ENCODE results near the gene MSMB. TPM values are rescaled to one million over a fixed set of nuclear protein-coding genes. Genes with fewer than 3 reads are reported as not detected.

The MSMB gene
- total and polyA plus RNA-seq, 9 of the 15 experiments (the other 6 are each of a cell fraction or from before 2014, with no cell fraction given) = 0.21 to 0.60 TPM; not detected in 7

DNA sequence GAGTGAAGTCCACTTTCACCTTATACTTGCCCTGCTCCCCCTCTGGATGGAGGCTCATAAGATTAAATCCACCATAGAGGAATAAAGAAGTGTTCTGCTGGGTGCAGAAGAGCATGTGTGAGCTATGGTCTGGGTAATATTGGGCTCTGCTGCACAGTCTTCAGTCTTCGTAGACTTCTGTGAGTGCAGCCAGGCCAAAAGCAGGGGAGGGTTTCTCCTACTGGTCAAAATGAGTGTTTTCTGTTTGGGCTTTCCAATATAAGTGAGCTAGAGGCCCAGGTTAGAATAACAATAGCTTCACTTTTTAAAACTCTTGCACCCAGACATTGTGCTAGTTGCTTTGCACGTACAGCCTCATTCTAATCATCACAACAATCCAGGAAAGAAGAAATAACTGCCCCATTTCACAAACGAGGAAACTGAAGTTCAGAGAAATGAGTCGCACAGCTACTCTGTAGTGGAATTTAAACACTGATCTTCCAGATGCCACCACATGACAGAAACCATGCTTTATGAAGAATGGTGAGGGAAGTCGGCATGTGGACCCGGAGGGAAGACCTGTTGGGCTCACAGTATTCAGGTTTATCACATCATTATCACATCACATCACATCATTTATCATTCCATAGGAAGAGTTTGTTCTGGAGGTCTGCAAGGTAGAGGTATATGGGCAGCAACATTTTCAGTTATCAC lies 23.8 kb upstream of the MSMB start:
- H3K36me3 ChIP-seq (ENCODE audit: control insufficient read depth, insufficient read depth, low read length) = no peaks in the 10 kb centered on the region
- ChIA-PET CTCF (ENCODE audit: low intra/inter-chr PET ratio) (no interaction called here), POLR2A (interaction anchor here (0.9 to 1.0 kb wide), 2 partner anchors 14 to 37 kb away, joined by 3 to 4 read pairs; no protein-coding TSS in a partner anchor)
- intact Hi-C loops (cut with micrococcal nuclease) (no loop called here), in situ Hi-C loops (cut with MboI) (no loop called here)
- 28% methylated on average over 6 of the region's 6 CpGs for WGBS (ENCODE audit: insufficient coverage, low coverage, missing lambda C conversion rate)
- no peaks in the 10 kb centered on the region for H3K27me3 ChIP-seq (ENCODE audit: control insufficient read depth in 2 of 2, insufficient read depth in 2 of 2, low read length in 2 of 2)
- H3K9me1 ChIP-seq (ENCODE audit: control insufficient read depth, insufficient read depth, low read length) = no peaks in the 10 kb centered on the region
- H4K20me1 ChIP-seq (replicated peaks; ENCODE audit: control insufficient read depth, insufficient read depth, low read length) = no peaks in the 10 kb centered on the region
- ATAC-seq (peak; percentile 73), DNase-seq (ENCODE audit: extremely low read depth in 1 of 4, low spot score in 3 of 4) (no peak), FAIRE-seq (no peak)
- no TSS peak for BruUV-seq (replicated peaks)
- H3K4me3 ChIP-seq = no peak overlapping the region
- no peak overlapping the region for H3K9ac ChIP-seq (ENCODE audit: insufficient read depth in 1 of 2, low read depth in 2 of 2, low read length in 2 of 2)
- no peak overlapping the region for H3K4me2 ChIP-seq (ENCODE audit: insufficient read depth, low read length)
- no peaks in the 10 kb centered on the region for H3K79me2 ChIP-seq (ENCODE audit: control insufficient read depth, insufficient read depth, low read length)
- H3K27ac ChIP-seq (ENCODE audit: extremely low read depth, low read depth, low read length) = no peak overlapping the region
- no peaks in the 10 kb centered on the region for H3K9me3 ChIP-seq (replicated peaks; ENCODE audit: control insufficient read depth, insufficient read depth, low read depth, low read length)
- peak overlapping the region; percentile 51 for H2AFZ ChIP-seq (ENCODE audit: low read depth, low read length)
- peaks cover 0 to 11% of the 10 kb centered on the region in 2 experiments; a peak in 3 of 5 replicates for H3K4me1 ChIP-seq (replicated peaks in 1 of 2; ENCODE audit: control insufficient read depth in 2 of 2, insufficient read depth in 2 of 2, low read length in 2 of 2)
- no peak for TF ChIP-seq NFXL1 (CRISPR knock-in tag; IDR thresholded peaks at IDR 0.05)
- TF ChIP-seq, protein P1, sequence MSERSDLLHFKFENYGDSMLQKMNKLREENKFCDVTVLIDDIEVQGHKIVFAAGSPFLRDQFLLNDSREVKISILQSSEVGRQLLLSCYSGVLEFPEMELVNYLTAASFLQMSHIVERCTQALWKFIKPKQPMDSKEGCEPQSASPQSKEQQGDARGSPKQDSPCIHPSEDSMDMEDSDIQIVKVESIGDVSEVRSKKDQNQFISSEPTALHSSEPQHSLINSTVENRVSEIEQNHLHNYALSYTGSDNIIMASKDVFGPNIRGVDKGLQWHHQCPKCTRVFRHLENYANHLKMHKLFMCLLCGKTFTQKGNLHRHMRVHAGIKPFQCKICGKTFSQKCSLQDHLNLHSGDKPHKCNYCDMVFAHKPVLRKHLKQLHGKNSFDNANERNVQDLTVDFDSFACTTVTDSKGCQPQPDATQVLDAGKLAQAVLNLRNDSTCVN (CRISPR knock-in tag; IDR thresholded peaks at IDR 0.05) = no peak
- no peak for TF ChIP-seq NONO (IDR thresholded peaks at IDR 0.05; ENCODE audit: low read depth in 2 of 2, low read length in 1 of 2)
- no peak for TF ChIP-seq YBX1 (IDR thresholded peaks at IDR 0.05)
- no peak for TF ChIP-seq ARHGAP35 (IDR thresholded peaks at IDR 0.05; ENCODE audit: partially characterized antibody)
- TF ChIP-seq XRCC5 (IDR thresholded peaks at IDR 0.05; ENCODE audit: low read depth, low read length) = no peak
- TF ChIP-seq RCOR1 (IDR thresholded peaks at IDR 0.05; ENCODE audit: borderline replicate concordance in 1 of 2, low read depth in 2 of 2, low read length in 2 of 2) = no peak
- TF ChIP-seq ASH1L (IDR thresholded peaks at IDR 0.05; ENCODE audit: borderline replicate concordance, low read depth, partially characterized antibody) = no peak
- no peak for TF ChIP-seq PML (IDR thresholded peaks at IDR 0.05; ENCODE audit: low read length)
- no peak for TF ChIP-seq ZEB2 (IDR thresholded peaks at IDR 0.05)
- TF ChIP-seq, protein P2, sequence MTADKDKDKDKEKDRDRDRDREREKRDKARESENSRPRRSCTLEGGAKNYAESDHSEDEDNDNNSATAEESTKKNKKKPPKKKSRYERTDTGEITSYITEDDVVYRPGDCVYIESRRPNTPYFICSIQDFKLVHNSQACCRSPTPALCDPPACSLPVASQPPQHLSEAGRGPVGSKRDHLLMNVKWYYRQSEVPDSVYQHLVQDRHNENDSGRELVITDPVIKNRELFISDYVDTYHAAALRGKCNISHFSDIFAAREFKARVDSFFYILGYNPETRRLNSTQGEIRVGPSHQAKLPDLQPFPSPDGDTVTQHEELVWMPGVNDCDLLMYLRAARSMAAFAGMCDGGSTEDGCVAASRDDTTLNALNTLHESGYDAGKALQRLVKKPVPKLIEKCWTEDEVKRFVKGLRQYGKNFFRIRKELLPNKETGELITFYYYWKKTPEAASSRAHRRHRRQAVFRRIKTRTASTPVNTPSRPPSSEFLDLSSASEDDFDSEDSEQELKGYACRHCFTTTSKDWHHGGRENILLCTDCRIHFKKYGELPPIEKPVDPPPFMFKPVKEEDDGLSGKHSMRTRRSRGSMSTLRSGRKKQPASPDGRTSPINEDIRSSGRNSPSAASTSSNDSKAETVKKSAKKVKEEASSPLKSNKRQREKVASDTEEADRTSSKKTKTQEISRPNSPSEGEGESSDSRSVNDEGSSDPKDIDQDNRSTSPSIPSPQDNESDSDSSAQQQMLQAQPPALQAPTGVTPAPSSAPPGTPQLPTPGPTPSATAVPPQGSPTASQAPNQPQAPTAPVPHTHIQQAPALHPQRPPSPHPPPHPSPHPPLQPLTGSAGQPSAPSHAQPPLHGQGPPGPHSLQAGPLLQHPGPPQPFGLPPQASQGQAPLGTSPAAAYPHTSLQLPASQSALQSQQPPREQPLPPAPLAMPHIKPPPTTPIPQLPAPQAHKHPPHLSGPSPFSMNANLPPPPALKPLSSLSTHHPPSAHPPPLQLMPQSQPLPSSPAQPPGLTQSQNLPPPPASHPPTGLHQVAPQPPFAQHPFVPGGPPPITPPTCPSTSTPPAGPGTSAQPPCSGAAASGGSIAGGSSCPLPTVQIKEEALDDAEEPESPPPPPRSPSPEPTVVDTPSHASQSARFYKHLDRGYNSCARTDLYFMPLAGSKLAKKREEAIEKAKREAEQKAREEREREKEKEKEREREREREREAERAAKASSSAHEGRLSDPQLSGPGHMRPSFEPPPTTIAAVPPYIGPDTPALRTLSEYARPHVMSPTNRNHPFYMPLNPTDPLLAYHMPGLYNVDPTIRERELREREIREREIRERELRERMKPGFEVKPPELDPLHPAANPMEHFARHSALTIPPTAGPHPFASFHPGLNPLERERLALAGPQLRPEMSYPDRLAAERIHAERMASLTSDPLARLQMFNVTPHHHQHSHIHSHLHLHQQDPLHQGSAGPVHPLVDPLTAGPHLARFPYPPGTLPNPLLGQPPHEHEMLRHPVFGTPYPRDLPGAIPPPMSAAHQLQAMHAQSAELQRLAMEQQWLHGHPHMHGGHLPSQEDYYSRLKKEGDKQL (CRISPR knock-in tag; IDR thresholded peaks at IDR 0.05; ENCODE audit: borderline replicate concordance) = no peak
- TF ChIP-seq, protein P3, sequence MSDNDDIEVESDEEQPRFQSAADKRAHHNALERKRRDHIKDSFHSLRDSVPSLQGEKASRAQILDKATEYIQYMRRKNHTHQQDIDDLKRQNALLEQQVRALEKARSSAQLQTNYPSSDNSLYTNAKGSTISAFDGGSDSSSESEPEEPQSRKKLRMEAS (CRISPR knock-in tag; IDR thresholded peaks at IDR 0.05) = no peak
- no peak for TF ChIP-seq DDX20 (tag; IDR thresholded peaks at IDR 0.05; ENCODE audit: low read depth)
- TF ChIP-seq HEY1 (CRISPR knock-in tag; IDR thresholded peaks at IDR 0.05; ENCODE audit: borderline replicate concordance) = no peak
